Suprapubic skin (tissue), 3 donors: ENCODE data around the gene P2RY8.

ENCODE experiments used
- CTCF ChIP-seq, 2 donors: fragments of 200-600 bp in 1 of 2; fragments of 450-650 bp in 1 of 2; sonication (generic) in 1 of 2; IDR thresholded peaks; one replicate each; pipeline ENCODE4 v1.5.1; 2016 to 2019; ENCODE audit warnings: antibody characterized with exemption in 2 of 2, mild to moderate bottlenecking in 1 of 2, moderate library complexity in 1 of 2
- EP300 ChIP-seq: sonication (generic); formaldehyde crosslinking; IDR thresholded peaks from one replicate; pipeline ENCODE4 v1.6.1; 2017; ENCODE audit warnings: antibody characterized with exemption
- POLR2A ChIP-seq, 2 donors: fragments of 450-650 bp; IDR thresholded peaks; one replicate each; pipeline ENCODE4 v1.6.1; 2017; ENCODE audit warnings: antibody characterized with exemption in 2 of 2, mild to moderate bottlenecking in 2 of 2, moderate library complexity in 2 of 2

- TF ChIP-seq POLR2A (IDR thresholded peaks at IDR 0.05) (no peak), CTCF (IDR thresholded peaks at IDR 0.05) (no peak), EP300 (no peak)
These were observed 12.0 kb downstream of the P2RY8 start for GRCh38 chrX:1524874-1525582.
